Fibroblast of lung (primary cell): ENCODE results near the gene GRHL3. TPM values are rescaled to one million over a fixed set of nuclear protein-coding genes. Genes with fewer than 3 reads are reported as not detected.
A peak's percentile ranks its signal among the peaks of the same experiment; 100 is the strongest.

Experiments
- DNase-seq, 2 donors: peaks; one replicate each; pipeline versions ENCODE4 v3.0.0 to v3.0.0-alpha.2; 2010; ENCODE audit warnings: low read depth in 2 of 2
- H2AFZ ChIP-seq: 2 replicates; pipeline ENCODE4 v1.5.1; 2012; ENCODE audit warnings: low read length, control low read depth, inconsistent platforms
- H3K27ac ChIP-seq: 2 replicates; pipeline ENCODE4 v1.5.1; 2011; ENCODE audit warnings: low read length, control low read depth; ENCODE audit not compliant: insufficient read depth
- H3K27me3 ChIP-seq: 2 replicates; pipeline ENCODE4 v1.5.1; 2011; ENCODE audit warnings: mild to moderate bottlenecking, low read length; ENCODE audit not compliant: control insufficient read depth, insufficient read depth
- H3K36me3 ChIP-seq: 2 replicates; pipeline ENCODE4 v1.5.1; 2011; ENCODE audit warnings: low read length; ENCODE audit not compliant: control insufficient read depth, insufficient read depth
- H3K4me1 ChIP-seq: 2 replicates; pipeline ENCODE4 v1.5.1; 2011; ENCODE audit warnings: low read length; ENCODE audit not compliant: control insufficient read depth, insufficient read depth; ENCODE audit errors: extremely low read depth
- H3K4me2 ChIP-seq: 2 replicates; pipeline ENCODE4 v1.5.1; 2011; ENCODE audit warnings: low read length, control low read depth; ENCODE audit not compliant: insufficient read depth; ENCODE audit errors: extremely low read depth
- H3K4me3 ChIP-seq, 4 experiments: fragments of 200-600 bp in 1 of 4; sonication (generic) in 1 of 4; replicated peaks in 1 of 4; 2 replicates each; pipeline ENCODE4 v1.5.1; 2011 to 2016; ENCODE audit warnings: low read length in 4 of 4, low read depth in 3 of 4, mild to moderate bottlenecking in 3 of 4, control low read depth in 2 of 4, inconsistent platforms in 1 of 4, mixed read lengths in 1 of 4; ENCODE audit not compliant: insufficient read depth in 1 of 4; ENCODE audit errors: control extremely low read depth in 1 of 4
- H3K79me2 ChIP-seq: 2 replicates; pipeline ENCODE4 v1.5.1; 2012; ENCODE audit warnings: mild to moderate bottlenecking, low read length, inconsistent platforms; ENCODE audit not compliant: control insufficient read depth, insufficient read depth
- H3K9ac ChIP-seq: 2 replicates; pipeline ENCODE4 v1.5.1; 2011; ENCODE audit warnings: mild to moderate bottlenecking, low read length, control low read depth; ENCODE audit not compliant: insufficient read depth
- H3K9me3 ChIP-seq: 2 replicates; pipeline ENCODE4 v1.5.1; 2012; ENCODE audit warnings: low read depth, low read length; ENCODE audit not compliant: control insufficient read depth, insufficient read depth
- H4K20me1 ChIP-seq: 2 replicates; pipeline ENCODE4 v1.5.1; 2011; ENCODE audit warnings: low read length; ENCODE audit not compliant: control insufficient read depth, insufficient read depth; ENCODE audit errors: extremely low read depth
- EZH2 ChIP-seq: IDR thresholded peaks from 2 replicates; pipeline ENCODE4 v1.5.1; 2012; ENCODE audit warnings: low read length, control low read depth, mild to moderate bottlenecking; ENCODE audit errors: missing control alignments
- polyA plus RNA-seq, 2 donors: library from polyadenylated mRNA; depleted of rRNA in 1 of 2; stranded (reverse) in 1 of 2; unstranded in 1 of 2; fragments of >200 nt; gene quantifications; 2 replicates each; pipeline ENCODE4 v1.2.1, GENCODE V29; 2011 to 2012; ENCODE audit warnings: missing spikeins in 1 of 2
- total RNA-seq: library from RNA; depleted of rRNA; stranded (reverse); fragments of >200 nt; gene quantifications from 2 replicates; pipeline ENCODE4 v1.2.1, GENCODE V29; 2014
- TF ChIP-seq, protein P1 (sequence below), 2 donors: IDR thresholded peaks in 1 of 2; conservative IDR thresholded peaks in 1 of 2; 1 replicate in 1 of 2; 2 replicates in 1 of 2; pipeline ENCODE4 v1.5.1; 2011 to 2012; ENCODE audit warnings: low read length in 2 of 2, control low read depth in 1 of 2, inconsistent platforms in 1 of 2, low read depth in 1 of 2, mild to moderate bottlenecking in 1 of 2

GRHL3 gene
- total and polyA plus RNA-seq, 2 donors (not counting 1 experiment from before 2014, with no cell fraction given): 0.03 TPM; not detected in 1

DNA sequence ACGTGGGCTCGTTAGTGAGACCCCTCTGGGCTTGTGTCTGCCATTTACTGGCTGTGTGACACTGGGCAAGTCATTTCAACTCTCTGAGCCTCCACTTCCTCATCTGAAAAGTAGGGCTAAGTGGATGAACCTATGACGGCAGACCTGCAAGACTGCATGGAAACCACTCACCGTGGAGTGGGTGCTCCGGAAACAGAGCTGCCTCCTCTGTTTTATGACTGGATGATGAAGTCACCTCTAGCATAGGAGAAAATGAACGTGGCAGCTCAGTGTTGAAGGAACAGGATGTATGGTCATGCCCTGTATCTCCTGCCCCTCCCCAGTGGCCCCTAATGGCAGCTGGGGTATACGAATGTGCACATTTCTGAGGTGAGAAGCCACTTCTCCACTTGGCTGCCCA, 53.9 kb downstream of the GRHL3 start:
- Histone ChIP-seq H3K9ac (no peak overlapping the region), H4K20me1 (no peaks in the 10 kb centered on the region), H3K9me3 (no peaks in the 10 kb centered on the region), H3K4me1 (no peaks in the 10 kb centered on the region), H3K4me3 (no peak overlapping the region), H3K36me3 (no peaks in the 10 kb centered on the region), H3K79me2 (no peaks in the 10 kb centered on the region), H3K27me3 (no peaks in the 10 kb centered on the region), H3K27ac (no peak overlapping the region), H3K4me2 (no peak overlapping the region), H2AFZ (no peak overlapping the region)
- no peak for DNase-seq
- TF ChIP-seq, protein P1, sequence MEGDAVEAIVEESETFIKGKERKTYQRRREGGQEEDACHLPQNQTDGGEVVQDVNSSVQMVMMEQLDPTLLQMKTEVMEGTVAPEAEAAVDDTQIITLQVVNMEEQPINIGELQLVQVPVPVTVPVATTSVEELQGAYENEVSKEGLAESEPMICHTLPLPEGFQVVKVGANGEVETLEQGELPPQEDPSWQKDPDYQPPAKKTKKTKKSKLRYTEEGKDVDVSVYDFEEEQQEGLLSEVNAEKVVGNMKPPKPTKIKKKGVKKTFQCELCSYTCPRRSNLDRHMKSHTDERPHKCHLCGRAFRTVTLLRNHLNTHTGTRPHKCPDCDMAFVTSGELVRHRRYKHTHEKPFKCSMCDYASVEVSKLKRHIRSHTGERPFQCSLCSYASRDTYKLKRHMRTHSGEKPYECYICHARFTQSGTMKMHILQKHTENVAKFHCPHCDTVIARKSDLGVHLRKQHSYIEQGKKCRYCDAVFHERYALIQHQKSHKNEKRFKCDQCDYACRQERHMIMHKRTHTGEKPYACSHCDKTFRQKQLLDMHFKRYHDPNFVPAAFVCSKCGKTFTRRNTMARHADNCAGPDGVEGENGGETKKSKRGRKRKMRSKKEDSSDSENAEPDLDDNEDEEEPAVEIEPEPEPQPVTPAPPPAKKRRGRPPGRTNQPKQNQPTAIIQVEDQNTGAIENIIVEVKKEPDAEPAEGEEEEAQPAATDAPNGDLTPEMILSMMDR (conservative IDR thresholded peaks at IDR 0.05 in 1 of 2, IDR thresholded peaks at IDR 0.05 in 1 of 2; ENCODE audit: low read depth in 1 of 2, low read length in 2 of 2): no peak
- TF ChIP-seq EZH2: no peak

DNA sequence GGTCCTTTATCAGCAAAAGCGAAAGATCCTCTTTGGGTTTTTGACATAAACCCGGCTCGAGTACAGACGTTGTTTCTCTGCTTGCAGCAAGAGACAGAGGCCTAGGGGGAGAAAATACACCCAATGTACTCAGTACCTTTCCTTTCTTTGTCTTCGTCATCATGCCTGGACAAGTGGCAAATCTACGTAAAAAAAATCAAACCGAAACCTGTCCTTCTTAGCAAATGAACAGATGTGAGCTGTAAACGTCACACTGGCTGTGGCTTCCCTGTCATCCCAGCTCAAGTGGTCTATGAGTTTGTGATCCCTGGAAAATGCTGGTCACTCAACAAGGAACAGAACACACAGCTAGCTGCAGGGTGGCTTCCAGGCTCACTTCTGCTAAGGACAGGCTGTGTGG, 54.6 kb downstream of the GRHL3 start:
- Histone ChIP-seq H3K4me1 (no peaks in the 10 kb centered on the region), H3K79me2 (no peaks in the 10 kb centered on the region), H3K9ac (no peak overlapping the region), H2AFZ (no peak overlapping the region), H3K27ac (no peak overlapping the region), H3K4me3 (no peak overlapping the region), H3K36me3 (no peaks in the 10 kb centered on the region), H3K9me3 (no peaks in the 10 kb centered on the region), H4K20me1 (no peaks in the 10 kb centered on the region), H3K4me2 (no peak overlapping the region), H3K27me3 (no peaks in the 10 kb centered on the region)
- TF ChIP-seq EZH2: no peak
- TF ChIP-seq, protein P1 (conservative IDR thresholded peaks at IDR 0.05 in 1 of 2, IDR thresholded peaks at IDR 0.05 in 1 of 2; ENCODE audit: low read depth in 1 of 2, low read length in 2 of 2): no peak
- DNase-seq: no peak

DNA sequence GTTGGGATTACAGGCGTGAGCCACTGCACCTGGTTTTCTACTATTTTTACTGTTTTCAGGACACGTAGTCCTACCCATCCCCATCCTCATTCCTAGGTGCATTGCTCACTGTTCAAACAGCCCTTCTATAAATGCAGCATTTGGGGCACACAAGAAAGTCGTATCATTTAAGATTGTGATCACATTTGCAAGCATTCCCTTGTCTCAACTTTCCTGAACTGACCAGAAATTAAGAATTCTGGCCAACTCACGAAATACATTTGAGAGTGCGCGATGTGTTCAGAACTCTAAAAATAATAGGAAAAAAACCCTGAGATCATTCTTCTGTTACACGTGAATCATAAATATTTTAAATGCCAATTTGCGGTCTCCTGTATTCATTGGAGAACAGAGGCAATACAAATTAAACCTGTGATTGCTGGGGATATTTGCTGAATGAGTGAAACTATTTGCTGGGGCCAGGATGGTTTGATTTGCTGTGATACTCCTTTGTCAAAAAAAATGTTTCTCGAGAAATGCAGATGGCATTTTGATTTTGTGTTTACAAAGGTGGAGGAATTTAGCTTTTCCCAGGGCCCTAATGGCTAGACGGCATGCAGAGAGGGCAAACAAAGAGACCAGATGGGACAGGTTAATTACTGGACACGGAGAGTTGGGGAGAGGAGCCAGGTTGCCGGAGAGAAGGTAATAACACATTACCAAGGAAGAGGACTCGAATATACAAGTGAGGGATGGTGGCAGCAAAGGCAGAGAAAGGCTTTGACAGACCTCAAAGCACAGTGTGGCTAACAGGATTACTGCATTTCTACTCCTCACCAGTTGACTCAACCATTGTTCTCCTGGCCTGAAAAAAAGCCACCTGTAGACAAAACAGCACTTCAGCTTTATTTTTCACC, 56.0 kb downstream of the GRHL3 start:
- Histone ChIP-seq H3K4me3 (no peak overlapping the region), H4K20me1 (no peaks in the 10 kb centered on the region), H3K27me3 (no peaks in the 10 kb centered on the region), H3K9ac (no peak overlapping the region), H2AFZ (no peak overlapping the region), H3K27ac (no peak overlapping the region), H3K4me2 (no peak overlapping the region), H3K4me1 (no peaks in the 10 kb centered on the region), H3K79me2 (no peaks in the 10 kb centered on the region), H3K9me3 (no peaks in the 10 kb centered on the region), H3K36me3 (no peaks in the 10 kb centered on the region)
- peak in 1 of 2 donors; percentile 85 for DNase-seq
- TF ChIP-seq, protein P1 (conservative IDR thresholded peaks at IDR 0.05 in 1 of 2, IDR thresholded peaks at IDR 0.05 in 1 of 2; ENCODE audit: low read depth in 1 of 2, low read length in 2 of 2): no peak
- TF ChIP-seq EZH2: no peak
